Fibroblast of lung (primary cell): ENCODE results near the gene ACTMAP. TPM values are rescaled to one million over a fixed set of nuclear protein-coding genes. Genes with fewer than 3 reads are reported as not detected.

Experiments
- DNase-seq, 2 donors: peaks; one replicate each; pipeline versions ENCODE4 v3.0.0 to v3.0.0-alpha.2; 2010; ENCODE audit warnings: low read depth in 2 of 2
- H2AFZ ChIP-seq: 2 replicates; pipeline ENCODE4 v1.5.1; 2012; ENCODE audit warnings: low read length, control low read depth, inconsistent platforms
- H3K27ac ChIP-seq: 2 replicates; pipeline ENCODE4 v1.5.1; 2011; ENCODE audit warnings: low read length, control low read depth; ENCODE audit not compliant: insufficient read depth
- H3K27me3 ChIP-seq: 2 replicates; pipeline ENCODE4 v1.5.1; 2011; ENCODE audit warnings: mild to moderate bottlenecking, low read length; ENCODE audit not compliant: control insufficient read depth, insufficient read depth
- H3K36me3 ChIP-seq: 2 replicates; pipeline ENCODE4 v1.5.1; 2011; ENCODE audit warnings: low read length; ENCODE audit not compliant: control insufficient read depth, insufficient read depth
- H3K4me1 ChIP-seq: 2 replicates; pipeline ENCODE4 v1.5.1; 2011; ENCODE audit warnings: low read length; ENCODE audit not compliant: control insufficient read depth, insufficient read depth; ENCODE audit errors: extremely low read depth
- H3K4me2 ChIP-seq: 2 replicates; pipeline ENCODE4 v1.5.1; 2011; ENCODE audit warnings: low read length, control low read depth; ENCODE audit not compliant: insufficient read depth; ENCODE audit errors: extremely low read depth
- H3K4me3 ChIP-seq, 4 experiments: fragments of 200-600 bp in 1 of 4; sonication (generic) in 1 of 4; replicated peaks in 1 of 4; 2 replicates each; pipeline ENCODE4 v1.5.1; 2011 to 2016; ENCODE audit warnings: low read length in 4 of 4, low read depth in 3 of 4, mild to moderate bottlenecking in 3 of 4, control low read depth in 2 of 4, inconsistent platforms in 1 of 4, mixed read lengths in 1 of 4; ENCODE audit not compliant: insufficient read depth in 1 of 4; ENCODE audit errors: control extremely low read depth in 1 of 4
- H3K79me2 ChIP-seq: 2 replicates; pipeline ENCODE4 v1.5.1; 2012; ENCODE audit warnings: mild to moderate bottlenecking, low read length, inconsistent platforms; ENCODE audit not compliant: control insufficient read depth, insufficient read depth
- H3K9ac ChIP-seq: 2 replicates; pipeline ENCODE4 v1.5.1; 2011; ENCODE audit warnings: mild to moderate bottlenecking, low read length, control low read depth; ENCODE audit not compliant: insufficient read depth
- H3K9me3 ChIP-seq: 2 replicates; pipeline ENCODE4 v1.5.1; 2012; ENCODE audit warnings: low read depth, low read length; ENCODE audit not compliant: control insufficient read depth, insufficient read depth
- H4K20me1 ChIP-seq: 2 replicates; pipeline ENCODE4 v1.5.1; 2011; ENCODE audit warnings: low read length; ENCODE audit not compliant: control insufficient read depth, insufficient read depth; ENCODE audit errors: extremely low read depth
- CTCF ChIP-seq, 2 donors: IDR thresholded peaks in 1 of 2; conservative IDR thresholded peaks in 1 of 2; 1 replicate in 1 of 2; 2 replicates in 1 of 2; pipeline ENCODE4 v1.5.1; 2011 to 2012; ENCODE audit warnings: low read length in 2 of 2, control low read depth in 1 of 2, inconsistent platforms in 1 of 2, low read depth in 1 of 2, mild to moderate bottlenecking in 1 of 2
- EZH2 ChIP-seq: IDR thresholded peaks from 2 replicates; pipeline ENCODE4 v1.5.1; 2012; ENCODE audit warnings: low read length, control low read depth, mild to moderate bottlenecking; ENCODE audit errors: missing control alignments
- polyA plus RNA-seq, 2 donors: library from polyadenylated mRNA; depleted of rRNA in 1 of 2; stranded (reverse) in 1 of 2; unstranded in 1 of 2; fragments of >200 nt; gene quantifications; 2 replicates each; pipeline ENCODE4 v1.2.1, GENCODE V29; 2011 to 2012; ENCODE audit warnings: missing spikeins in 1 of 2
- total RNA-seq: library from RNA; depleted of rRNA; stranded (reverse); fragments of >200 nt; gene quantifications from 2 replicates; pipeline ENCODE4 v1.2.1, GENCODE V29; 2014

The ACTMAP gene
- total and polyA plus RNA-seq, 2 donors (not counting 1 experiment from before 2014, with no cell fraction given) = 1.8 to 2.2 TPM

DNA sequence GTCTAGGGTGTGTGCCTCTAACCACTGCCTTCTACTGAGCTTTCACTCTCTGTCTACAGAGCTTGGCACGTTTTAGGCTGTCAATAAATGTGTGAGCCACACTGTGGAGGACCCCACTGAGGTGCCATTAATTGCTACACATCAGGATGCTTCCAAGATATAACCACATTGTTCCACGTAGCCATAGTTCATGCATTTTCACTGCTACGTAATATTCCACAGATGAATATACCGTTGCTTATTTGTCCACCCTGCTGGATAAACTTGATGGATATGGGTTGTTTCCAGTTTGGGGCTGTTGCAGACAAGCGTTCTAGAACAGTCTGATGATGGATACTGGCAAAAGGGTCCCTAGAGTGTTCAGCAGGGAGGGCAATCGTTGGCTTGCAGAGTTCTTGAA, 48.5 kb downstream of the ACTMAP start:
- TF ChIP-seq EZH2 = no peak
- no peak for TF ChIP-seq CTCF (conservative IDR thresholded peaks at IDR 0.05 in 1 of 2, IDR thresholded peaks at IDR 0.05 in 1 of 2; ENCODE audit: low read depth in 1 of 2, low read length in 2 of 2)
- H3K27ac ChIP-seq = no peak overlapping the region
- no peak overlapping the region for H3K4me2 ChIP-seq
- no peaks in the 10 kb centered on the region for H3K4me1 ChIP-seq
- no peak overlapping the region for H2AFZ ChIP-seq
- peaks cover 18% of the 10 kb centered on the region for H3K36me3 ChIP-seq
- no peak overlapping the region for H3K4me3 ChIP-seq
- no peak for DNase-seq
- H3K9ac ChIP-seq = no peak overlapping the region
- no peaks in the 10 kb centered on the region for H3K9me3 ChIP-seq
- no peaks in the 10 kb centered on the region for H3K27me3 ChIP-seq
- no peaks in the 10 kb centered on the region for H3K79me2 ChIP-seq
- no peaks in the 10 kb centered on the region for H4K20me1 ChIP-seq

DNA sequence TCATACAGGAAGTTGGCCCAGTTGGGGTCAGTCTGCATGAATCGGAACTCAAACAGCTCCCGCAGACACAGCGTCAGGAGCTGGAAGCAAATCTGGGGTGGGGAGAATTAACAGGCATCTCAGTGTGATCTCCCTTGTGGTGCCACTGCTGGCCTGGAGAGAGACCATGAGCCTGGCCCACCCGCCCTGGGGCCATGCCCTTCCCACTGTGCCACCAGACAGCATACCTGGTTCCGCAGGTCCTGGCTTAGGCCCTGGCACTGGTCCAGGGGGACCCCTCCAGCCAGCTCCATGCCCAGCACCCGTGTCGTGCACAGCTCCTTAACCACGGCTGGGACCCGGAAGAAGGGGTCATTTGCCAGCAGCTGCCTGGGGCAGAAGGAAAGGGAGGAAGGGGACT, 50.2 kb downstream of the ACTMAP start:
- no peak for DNase-seq
- no peak overlapping the region for H3K9ac ChIP-seq
- H4K20me1 ChIP-seq = no peaks in the 10 kb centered on the region
- no peaks in the 10 kb centered on the region for H3K27me3 ChIP-seq
- no peak overlapping the region for H3K27ac ChIP-seq
- H3K79me2 ChIP-seq = no peaks in the 10 kb centered on the region
- H3K4me1 ChIP-seq = no peaks in the 10 kb centered on the region
- no peak overlapping the region for H3K4me3 ChIP-seq
- no peak overlapping the region for H2AFZ ChIP-seq
- H3K36me3 ChIP-seq = peaks cover 18% of the 10 kb centered on the region
- H3K9me3 ChIP-seq = no peaks in the 10 kb centered on the region
- no peak overlapping the region for H3K4me2 ChIP-seq
- TF ChIP-seq CTCF (conservative IDR thresholded peaks at IDR 0.05 in 1 of 2, IDR thresholded peaks at IDR 0.05 in 1 of 2; ENCODE audit: low read depth in 1 of 2, low read length in 2 of 2) (no peak), EZH2 (no peak)

GRCh38 chr19:40697007-40697406, 53.3 kb downstream of the ACTMAP start:
- Histone ChIP-seq H3K27ac (no peak overlapping the region), H3K4me1 (no peaks in the 10 kb centered on the region), H2AFZ (no peak overlapping the region), H4K20me1 (no peaks in the 10 kb centered on the region), H3K9me3 (no peaks in the 10 kb centered on the region), H3K4me2 (no peak overlapping the region), H3K4me3 (no peak overlapping the region), H3K9ac (no peak overlapping the region), H3K36me3 (peaks cover 15% of the 10 kb centered on the region), H3K79me2 (no peaks in the 10 kb centered on the region), H3K27me3 (no peaks in the 10 kb centered on the region)
- no peak for DNase-seq
- TF ChIP-seq EZH2 (no peak), CTCF (conservative IDR thresholded peaks at IDR 0.05 in 1 of 2, IDR thresholded peaks at IDR 0.05 in 1 of 2; ENCODE audit: low read depth in 1 of 2, low read length in 2 of 2) (no peak)
